ENCODE measurements around the gene URM1.

DNA sequence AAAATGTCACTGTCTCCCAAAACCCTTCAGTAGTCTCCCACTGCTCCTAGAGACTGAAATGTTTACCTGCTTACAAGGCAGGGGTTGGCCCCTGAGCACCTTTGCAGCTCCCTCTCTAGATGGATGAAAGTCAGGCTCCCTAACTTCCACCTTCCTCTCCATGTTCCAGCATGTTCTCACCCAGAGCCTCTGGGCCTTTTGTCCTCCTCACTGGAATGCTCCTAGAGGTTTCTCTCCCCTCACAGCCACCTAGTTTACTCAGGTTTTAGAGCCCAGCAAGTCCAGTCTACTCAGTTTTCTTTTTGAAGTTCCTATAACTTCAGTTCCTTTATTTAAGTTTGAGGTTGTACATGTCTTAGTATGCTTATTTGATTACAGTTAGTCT lies 815 bp upstream of the URM1 start:
- TF ChIP-seq POLR2A (IDR thresholded peaks at IDR 0.05) = no peak
- TF ChIP-seq, protein P1, sequence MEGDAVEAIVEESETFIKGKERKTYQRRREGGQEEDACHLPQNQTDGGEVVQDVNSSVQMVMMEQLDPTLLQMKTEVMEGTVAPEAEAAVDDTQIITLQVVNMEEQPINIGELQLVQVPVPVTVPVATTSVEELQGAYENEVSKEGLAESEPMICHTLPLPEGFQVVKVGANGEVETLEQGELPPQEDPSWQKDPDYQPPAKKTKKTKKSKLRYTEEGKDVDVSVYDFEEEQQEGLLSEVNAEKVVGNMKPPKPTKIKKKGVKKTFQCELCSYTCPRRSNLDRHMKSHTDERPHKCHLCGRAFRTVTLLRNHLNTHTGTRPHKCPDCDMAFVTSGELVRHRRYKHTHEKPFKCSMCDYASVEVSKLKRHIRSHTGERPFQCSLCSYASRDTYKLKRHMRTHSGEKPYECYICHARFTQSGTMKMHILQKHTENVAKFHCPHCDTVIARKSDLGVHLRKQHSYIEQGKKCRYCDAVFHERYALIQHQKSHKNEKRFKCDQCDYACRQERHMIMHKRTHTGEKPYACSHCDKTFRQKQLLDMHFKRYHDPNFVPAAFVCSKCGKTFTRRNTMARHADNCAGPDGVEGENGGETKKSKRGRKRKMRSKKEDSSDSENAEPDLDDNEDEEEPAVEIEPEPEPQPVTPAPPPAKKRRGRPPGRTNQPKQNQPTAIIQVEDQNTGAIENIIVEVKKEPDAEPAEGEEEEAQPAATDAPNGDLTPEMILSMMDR (IDR thresholded peaks at IDR 0.05) = no peak
